NCI-H526 treated with DMSO at 0.1 percent for 48 hours (cell line): ENCODE results near the gene NR4A1.

ENCODE experiments used
- DNase-seq: peaks from one replicate; lab custom pipeline; 2025; lab: John Stamatoyannopoulos, UW

NR4A1 gene

DNA sequence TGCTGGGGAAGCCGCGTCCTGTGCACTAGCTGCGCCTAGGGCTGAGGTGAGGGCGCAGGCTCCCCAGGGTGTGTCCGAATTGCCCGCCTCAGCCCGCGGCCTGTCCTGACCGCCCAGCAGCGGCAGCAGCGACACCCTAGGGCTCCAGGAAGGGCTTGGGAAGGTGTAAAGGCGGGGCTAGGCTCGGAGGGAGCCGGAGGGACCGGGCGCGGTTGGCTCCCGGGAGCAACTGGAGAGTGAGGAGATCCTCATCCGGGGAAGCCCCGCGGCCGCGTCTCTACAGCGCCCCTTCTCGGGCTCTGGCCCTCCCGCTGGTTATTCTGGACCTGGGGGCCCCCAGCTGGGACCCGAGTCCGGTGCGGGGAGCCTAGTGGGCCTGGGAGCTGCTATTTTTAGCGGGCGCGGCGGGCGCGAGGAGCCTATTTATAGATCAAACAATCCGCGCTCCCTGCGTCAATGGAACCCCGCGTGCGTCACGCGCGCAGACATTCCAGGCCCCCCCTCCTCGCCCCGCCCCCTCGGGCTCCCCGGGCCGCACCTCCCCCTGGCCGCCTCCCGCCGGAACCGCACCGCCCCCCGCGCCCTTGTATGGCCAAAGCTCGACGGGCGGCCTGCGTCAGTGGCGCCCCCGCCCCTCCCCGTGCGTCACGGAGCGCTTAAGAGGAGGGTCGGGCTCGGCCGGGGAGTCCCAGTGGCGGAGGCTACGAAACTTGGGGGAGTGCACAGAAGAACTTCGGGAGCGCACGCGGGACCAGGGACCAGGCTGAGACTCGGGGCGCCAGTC lies at the start of gene NR4A1:
Gene NR4A1 (plus strand): TSS at position 685 of the 784 bp plus-strand sequence. CDS start 2,887 bp downstream, outside the sequence.
- peak; percentile 70 for DNase-seq

DNA sequence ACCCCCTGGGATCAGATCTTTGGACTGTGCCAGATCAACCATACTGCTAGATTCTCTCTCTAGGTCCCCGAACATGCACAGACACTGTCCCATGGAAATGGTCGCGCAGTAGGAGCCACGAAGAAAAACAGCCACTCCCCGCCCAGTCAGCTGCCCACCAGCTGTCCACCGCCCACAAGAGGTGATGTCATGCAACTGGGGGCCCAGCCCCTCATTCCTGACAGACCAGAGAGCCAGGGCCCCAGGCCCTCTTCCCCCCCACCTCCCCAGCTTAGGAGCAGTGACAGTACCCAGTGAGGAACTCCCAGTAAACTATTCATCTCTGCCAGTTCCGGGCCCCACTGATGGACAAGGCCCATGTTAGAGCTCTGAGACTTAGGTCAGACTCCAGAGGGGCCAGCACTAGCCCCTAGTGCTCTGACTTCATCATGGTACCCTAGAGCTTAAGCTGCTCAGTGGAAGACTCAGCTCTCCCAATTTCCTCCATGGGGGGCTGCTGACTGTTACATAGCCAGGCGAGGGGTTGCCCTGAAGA lies 48.2 kb upstream of the NR4A1 start:
- DNase-seq = no peak

GRCh38 chr12:52003591-52003990 lies 47.7 kb upstream of the NR4A1 start:
- no peak for DNase-seq

- DNase-seq = peak; percentile 44
Measured at GRCh38 chr12:52004042-52004648, 47.1 kb upstream of the NR4A1 start.

- DNase-seq = no peak
Measured at GRCh38 chr12:52005218-52005902, 45.9 kb upstream of the NR4A1 start.

DNA sequence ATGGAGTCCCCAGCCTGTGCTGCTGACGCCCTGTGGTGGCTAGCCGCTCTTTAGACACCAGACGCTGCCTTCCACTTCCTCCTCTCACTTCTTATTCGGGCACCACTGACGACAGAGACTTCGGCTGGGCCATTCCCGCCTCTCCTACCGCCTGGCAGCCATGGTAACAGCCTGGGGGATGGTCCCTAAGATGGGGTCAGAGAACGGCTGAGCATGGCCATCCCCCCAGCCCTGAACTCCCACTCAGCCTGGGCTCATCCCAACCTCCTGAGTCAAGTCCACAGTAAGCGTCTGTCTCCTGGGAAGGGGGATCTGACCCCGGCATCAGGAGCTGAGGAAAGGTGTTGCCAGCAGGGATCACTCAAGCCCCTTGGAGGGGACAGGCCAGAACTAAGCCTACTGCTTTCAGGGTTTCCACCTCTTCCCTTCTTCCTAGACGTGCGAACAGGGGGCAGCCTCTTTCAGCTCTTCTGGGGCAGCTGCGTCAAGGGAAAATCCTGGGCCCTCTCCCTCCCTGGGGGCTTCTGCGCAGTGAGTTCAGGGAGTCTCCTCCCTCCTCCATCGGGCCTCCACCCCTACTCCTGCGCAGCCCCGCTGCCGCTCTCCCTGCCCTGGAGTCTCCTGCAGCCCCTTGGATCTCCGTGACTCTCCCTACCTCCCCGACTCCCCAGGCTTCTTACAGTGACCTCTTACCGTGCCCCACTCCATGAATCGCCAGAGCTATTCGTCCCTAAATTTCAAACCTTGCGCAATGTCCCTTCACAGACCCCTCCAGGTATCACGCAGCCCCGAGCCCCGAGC lies 45.1 kb upstream of the NR4A1 start:
- peak; percentile 67 for DNase-seq

DNA sequence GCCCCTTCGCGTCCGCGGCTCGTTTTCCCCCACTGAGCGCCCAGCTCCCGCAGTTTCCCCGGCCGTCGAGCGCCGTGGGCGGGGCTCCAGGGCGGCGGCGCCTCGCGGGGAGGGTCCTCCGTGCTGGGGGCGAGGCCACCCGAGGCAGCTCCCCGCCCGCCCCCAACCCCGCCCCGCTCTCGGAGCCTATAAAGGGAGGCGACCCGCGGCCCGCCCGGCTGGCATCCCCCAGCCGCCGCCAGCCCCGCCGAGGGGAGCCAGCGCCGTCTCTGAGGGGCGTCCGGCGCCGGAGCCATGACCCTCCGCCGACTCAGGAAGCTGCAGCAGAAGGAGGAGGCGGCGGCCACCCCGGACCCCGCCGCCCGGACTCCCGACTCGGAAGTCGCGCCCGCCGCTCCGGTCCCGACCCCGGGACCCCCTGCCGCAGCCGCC lies 44.5 kb upstream of the NR4A1 start, which contains the start of gene TAMALIN:
Gene TAMALIN (plus strand): TSS at position 221 of the 432 bp plus-strand sequence. CDS start 74 bp downstream, at position 295.
- DNase-seq = peak; percentile 67

GRCh38 chr12:52007158-52007921 lies 43.9 kb upstream of the NR4A1 start:
- no peak for DNase-seq

GRCh38 chr12:52007982-52008510 lies 43.2 kb upstream of the NR4A1 start:
- DNase-seq = peak; percentile 92

- no peak for DNase-seq
Measured at GRCh38 chr12:52009081-52009751, 42.0 kb upstream of the NR4A1 start.

GRCh38 chr12:52010152-52010622 lies 41.1 kb upstream of the NR4A1 start:
- DNase-seq = no peak

DNA sequence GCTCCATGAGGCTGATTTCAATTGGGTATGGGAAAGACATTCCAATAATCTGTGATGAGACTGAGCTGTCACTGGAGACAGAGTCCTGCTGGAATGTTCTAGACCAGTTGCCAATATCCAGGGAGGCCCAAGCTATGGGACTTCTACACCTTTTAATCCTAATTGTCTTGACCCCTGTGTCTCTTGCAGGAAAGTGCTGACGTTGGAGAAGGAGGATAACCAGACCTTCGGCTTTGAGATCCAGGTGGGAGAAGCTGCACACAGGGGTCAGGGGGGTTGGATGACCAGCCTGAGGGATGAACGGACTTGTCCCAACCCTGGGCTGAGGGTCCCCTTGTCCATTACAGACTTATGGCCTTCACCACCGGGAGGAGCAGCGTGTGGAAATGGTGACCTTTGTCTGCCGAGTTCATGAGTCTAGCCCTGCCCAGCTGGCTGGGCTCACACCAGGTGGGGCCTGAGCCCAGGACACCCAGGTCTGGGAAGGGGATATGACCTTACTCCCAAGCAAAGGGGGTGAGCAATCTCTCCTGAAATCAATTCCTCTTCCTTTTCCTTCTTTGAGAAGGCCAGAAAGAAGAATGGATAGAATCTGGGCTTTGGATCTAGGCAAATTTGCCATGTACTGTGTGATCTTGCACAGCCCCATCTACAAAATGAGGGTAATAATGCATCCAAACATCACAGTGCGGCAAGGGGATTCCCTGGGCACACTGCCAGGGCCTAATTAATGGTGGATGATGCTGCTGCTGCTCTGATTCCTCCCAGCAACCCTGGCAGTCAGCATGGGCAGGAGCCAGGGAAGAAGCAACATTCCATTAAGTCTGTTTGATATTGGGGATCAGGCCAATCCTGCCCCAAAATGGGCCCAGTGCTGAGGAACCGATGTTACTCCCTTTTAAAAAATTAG lies 40.3 kb upstream of the NR4A1 start:
- no peak for DNase-seq

GRCh38 chr12:52011602-52012214 lies 39.5 kb upstream of the NR4A1 start:
- DNase-seq = no peak

GRCh38 chr12:52013626-52014310 lies 37.5 kb upstream of the NR4A1 start:
- DNase-seq = no peak

GRCh38 chr12:52014567-52015530 lies 36.4 kb upstream of the NR4A1 start:
- peak; percentile 21 for DNase-seq

DNA sequence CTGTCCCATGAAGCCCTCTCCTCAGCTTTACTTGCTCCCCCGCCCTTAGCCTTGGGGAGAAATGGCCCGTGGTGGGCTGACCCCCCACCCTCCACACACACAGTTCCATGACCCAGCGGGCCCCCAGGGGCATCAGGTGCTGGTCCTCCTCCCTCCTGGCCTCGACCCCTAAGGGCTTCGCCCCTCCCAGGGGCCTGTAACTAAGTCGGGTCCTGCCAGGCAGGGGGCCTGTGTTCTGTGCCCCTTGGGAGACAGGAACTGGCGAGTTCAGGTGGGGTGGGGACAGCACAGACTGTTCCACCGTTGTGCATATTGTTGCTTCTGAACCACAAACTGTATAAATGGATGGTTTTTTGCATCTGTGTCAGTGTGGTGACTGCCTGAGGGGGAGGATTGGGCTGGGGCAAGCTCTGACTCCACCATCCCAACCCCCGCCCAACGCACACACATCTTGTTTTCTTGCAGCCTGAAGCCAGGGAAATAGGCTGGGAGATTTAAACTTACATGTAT lies 35.7 kb upstream of the NR4A1 start:
- peak; percentile 86 for DNase-seq
